GM18867 (cell line): Measurements from ENCODE around the gene ETV3.

Experiments
- ATAC-seq: cut with Tn5 transposase; IDR thresholded peaks from one replicate; pipeline ENCODE4 v1.9.1; 2021; ENCODE audit warnings: mild to moderate bottlenecking, moderate library complexity; ENCODE audit not compliant: unreplicated experiment

The ETV3 gene

GRCh38 chr1:157162345-157162744 is 24.1 kb upstream of the ETV3 start:
- no peak for ATAC-seq

- no peak for ATAC-seq
These were observed 23.7 kb upstream of the ETV3 start for GRCh38 chr1:157161901-157162300.

GRCh38 chr1:157158967-157159366 is 20.8 kb upstream of the ETV3 start:
- no peak for ATAC-seq

- no peak for ATAC-seq
These were observed 19.5 kb upstream of the ETV3 start for GRCh38 chr1:157157501-157158190.

DNA sequence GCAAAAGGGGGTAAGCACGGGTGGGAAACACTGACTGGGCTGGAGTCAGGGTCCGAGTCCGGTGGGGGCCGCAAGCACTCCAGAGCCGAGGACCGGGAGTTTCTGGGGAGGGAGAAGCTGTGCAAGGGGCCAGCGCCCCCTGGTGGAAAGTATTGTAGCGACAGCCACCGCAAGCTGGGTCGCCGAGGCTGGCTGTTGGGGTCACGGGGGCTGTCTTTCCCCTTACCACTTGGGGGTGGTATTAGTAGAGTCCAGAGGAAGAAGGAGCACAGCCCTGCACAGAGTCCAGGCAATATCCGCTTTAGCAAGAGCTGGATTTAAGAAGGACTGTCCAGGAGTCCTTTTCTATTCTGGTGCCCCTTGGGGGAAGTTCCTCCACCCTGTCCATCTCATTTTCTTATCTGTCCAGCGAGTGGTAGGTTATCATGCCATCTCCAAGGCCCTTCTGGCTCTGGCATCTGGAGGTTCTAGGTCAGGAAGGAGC is 17.9 kb upstream of the ETV3 start:
- ATAC-seq: no peak

- ATAC-seq: no peak
These were observed 17.5 kb upstream of the ETV3 start for GRCh38 chr1:157155658-157156057.

DNA sequence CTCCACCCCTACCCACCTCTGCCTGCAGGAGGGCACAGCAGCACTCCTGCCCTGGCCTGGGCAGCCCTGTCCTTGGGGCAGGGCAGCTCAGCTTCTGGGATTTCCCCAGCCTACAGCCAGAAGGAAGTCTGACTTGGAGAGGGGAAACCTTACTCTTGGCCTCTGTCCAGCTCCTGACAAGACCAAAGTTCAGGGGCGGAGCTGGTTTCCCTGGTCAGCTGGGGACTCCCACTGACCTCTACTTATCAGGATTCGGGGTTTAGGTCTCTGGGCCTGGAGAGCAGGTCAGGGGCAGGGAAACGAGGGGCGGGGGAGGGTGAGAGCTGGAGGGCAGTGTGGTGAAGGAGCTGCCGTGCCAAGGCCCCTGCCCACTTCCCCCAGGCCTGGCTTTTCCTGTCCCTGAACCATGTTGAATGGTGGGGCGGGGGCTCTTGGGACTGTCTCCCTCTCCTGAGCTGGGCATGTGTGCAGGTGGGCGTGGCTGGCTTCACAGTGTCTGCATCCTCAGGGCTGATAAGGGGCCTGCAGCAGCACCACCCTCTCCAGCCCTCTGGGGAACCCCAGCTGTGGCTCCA is 16.8 kb upstream of the ETV3 start:
- no peak for ATAC-seq

DNA sequence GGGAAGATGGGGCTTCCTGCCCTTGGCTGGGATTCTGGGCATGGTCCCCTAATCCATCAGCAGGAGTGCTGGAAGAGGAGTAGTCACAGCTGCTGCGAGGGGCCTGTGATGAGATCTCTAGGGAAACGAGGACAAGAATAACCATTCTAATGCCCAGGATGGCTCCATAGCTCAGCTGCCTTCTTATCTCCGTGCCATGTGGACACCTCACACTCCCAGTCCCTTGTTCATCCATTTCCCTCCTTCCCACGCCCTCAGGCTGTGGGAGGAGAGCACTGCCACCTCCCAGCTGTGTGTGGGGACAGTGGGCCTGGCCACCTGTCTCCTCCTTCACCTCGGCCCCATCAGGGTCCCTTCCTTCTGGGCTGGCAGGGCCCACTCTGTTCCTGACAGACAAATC is 16.1 kb upstream of the ETV3 start:
- ATAC-seq: no peak

DNA sequence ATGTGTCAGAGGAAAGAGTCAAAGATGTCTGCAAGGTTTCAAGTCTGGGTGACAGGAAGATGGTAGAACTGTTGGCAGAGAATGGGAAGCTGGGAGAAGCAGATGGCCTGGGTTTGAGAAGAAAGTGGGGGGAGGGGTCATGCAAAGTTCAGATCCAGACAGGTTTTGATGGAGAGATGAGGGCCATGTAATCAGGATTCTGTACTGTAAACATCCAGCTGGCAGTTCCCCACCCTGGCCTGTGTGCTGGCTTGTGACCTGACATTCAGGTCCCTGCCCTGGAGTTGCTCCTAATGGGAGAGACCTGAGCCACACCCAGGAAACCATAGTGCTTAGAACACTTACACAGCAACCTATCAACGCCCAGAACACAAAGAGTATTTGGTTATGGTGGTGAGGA is 15.6 kb upstream of the ETV3 start:
- ATAC-seq: no peak

- no peak for ATAC-seq
These were observed 14.3 kb upstream of the ETV3 start for GRCh38 chr1:157152510-157152909.

- no peak for ATAC-seq
These were observed 13.3 kb upstream of the ETV3 start for GRCh38 chr1:157151506-157151905.

DNA sequence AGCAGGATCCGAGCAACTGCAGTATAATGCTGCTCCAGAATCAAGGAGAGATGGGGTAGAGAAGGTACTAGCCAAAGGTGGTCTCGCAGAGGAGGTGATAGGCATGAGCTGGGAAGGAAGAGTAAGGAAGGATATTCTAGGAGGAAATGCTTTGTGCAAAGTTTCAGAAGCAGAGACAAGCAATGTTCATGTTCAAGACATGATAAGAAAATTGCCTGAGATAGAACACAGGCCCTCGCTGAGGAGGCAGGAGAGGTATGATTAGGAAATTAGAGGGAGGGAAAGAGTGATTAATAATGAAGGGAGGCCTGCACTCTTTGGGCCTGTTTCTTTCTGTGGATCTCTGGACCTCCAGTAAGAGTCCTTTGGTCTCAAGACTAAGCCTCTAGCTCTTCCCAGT is 12.9 kb upstream of the ETV3 start:
- ATAC-seq: no peak

- ATAC-seq: no peak
These were observed 12.4 kb upstream of the ETV3 start for GRCh38 chr1:157150631-157151030.

DNA sequence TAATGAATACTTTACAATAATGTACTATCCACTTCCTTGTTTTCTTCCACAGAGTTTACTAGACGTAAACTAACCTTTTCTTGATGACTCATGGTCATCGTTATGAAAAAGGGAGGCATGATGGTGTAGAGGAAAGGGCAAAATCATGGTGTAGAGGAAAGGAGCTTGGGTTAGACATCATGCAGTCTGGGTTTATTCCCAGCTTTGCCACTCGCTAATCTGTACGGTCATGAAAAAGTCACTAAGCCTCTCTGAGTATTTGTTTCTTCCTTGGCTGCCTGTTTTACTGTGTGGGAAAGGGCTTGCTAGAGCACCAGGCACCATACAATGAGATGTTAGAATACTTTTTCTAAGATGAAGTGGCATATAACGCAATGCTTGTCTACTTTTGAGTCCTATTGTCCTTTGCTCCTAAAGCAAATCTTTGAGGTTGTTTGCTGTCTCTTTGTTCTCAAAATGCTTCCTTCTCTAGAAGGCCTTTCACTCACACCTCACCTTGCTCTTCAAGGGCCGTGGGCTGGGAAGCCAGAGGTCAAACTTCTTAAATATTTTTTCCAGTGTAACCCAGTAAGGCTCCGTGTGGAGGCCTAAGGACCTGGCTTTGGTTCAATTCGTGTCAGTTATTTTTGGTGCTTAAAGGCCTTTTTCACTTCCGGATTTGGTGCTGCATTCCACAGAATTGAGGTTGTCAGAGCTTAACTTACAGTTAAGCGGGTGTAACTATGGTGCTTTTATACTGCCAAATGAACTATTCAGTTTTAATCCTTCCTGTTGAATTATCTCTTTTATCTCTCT is 9.9 kb upstream of the ETV3 start:
- ATAC-seq: no peak

- ATAC-seq: no peak
These were observed 8.8 kb upstream of the ETV3 start for GRCh38 chr1:157147037-157147436.

DNA sequence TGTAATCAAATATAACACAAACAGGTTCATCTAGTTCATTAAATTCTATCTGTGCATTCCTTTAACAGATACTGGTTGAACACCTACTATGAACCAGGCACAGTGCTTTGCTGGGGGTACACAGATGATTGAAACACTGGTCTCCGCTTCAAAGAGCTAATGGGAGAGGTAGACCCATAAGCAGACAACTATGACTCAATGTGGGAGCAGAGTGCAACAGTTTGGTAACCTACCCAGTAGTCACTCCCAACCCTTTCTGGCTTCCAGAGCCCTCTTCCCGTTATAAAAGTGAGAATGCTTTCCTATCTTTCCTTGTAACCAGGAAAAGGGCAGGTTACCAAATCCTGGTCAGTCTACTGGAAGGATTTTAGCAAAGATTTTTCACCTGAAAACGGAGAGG is 8.0 kb upstream of the ETV3 start:
- ATAC-seq: no peak

GRCh38 chr1:157145076-157145475 is 6.9 kb upstream of the ETV3 start:
- ATAC-seq: no peak

- no peak for ATAC-seq
These were observed 6.3 kb upstream of the ETV3 start for GRCh38 chr1:157144509-157144908.

DNA sequence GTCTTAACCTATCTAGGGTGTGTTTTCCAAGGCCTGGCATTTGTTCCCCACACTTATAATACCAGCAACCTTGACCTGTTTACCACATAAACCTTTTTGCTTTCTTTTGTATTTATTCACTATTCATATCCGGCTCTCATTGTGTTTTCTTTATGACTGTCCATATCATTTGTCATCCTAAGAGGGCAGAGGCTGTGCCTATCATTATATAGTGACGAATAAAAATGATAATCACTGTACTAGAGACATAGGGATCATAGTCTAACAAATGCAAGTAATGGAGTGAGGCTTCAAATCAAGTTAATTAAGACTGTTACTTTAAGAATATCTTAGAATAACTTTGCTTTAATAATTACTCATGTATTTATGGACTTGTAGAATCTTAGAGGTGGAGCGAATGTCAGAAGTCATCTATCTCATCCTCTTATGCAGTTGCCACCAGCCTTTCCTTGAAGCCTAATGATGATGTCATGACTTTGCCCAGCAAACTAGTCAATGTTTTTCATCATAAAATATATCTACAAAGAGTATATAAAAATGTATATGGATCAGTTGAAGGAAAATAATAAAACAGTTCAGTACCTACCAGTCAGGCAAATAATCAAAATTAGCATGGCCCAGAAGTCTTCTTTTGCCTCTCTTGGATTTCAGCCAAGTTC is 4.7 kb upstream of the ETV3 start:
- ATAC-seq: no peak

DNA sequence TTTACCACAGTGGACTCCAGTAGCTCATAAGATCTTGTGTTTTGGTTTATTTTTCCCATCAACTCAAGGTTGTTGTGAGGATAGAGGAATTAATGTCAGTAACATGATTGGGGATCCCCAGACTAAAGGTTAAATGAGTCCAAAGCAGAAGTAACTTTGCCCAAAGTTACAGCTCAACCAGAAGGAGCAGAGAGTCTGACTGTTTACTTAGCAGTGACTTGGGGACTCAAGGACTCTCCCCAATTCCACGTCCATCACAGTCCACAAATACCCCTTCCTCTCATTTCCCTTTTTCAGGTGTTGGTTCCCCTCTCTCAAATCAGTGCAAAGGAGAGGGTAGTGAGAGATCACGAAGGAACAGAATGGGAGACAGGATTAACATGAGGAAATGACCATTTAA is 4.0 kb upstream of the ETV3 start:
- ATAC-seq: no peak

- ATAC-seq: no peak
These were observed 3.1 kb upstream of the ETV3 start for GRCh38 chr1:157141212-157141855.
